Right atrium auricular region (tissue), 2 donors: ENCODE measurements around the gene CAB39. TPM values are rescaled to one million over a fixed set of nuclear protein-coding genes. Genes with fewer than 3 reads are reported as not detected.
"Not testable (repeated sequence)": the region's sequence is repeated elsewhere in the genome, so short reads cannot be mapped to it uniquely, and the experiment has no call there.

Experiments
- DNase-seq: peaks from one replicate; pipeline ENCODE4 v3.0.0-alpha.2; 2019; ENCODE audit warnings: low spot score
- H3K27ac ChIP-seq, 2 donors: fragments of 200-600 bp; sonication (generic); 1 replicate in 1 of 2; 2 replicates in 1 of 2; pipeline ENCODE4 v1.5.1; 2016 to 2019
- H3K27me3 ChIP-seq, 2 donors: fragments of 200-600 bp; sonication (generic); one replicate each; pipeline versions ENCODE4 v1.5.1 to v1.6.0; 2017 to 2019
- H3K36me3 ChIP-seq: fragments of 200-600 bp; sonication (generic); one replicate; pipeline ENCODE4 v1.5.1; 2016
- H3K4me1 ChIP-seq, 2 donors: fragments of 200-600 bp; sonication (generic); one replicate each; pipeline versions ENCODE4 v1.5.1 to v1.6.0; 2017 to 2019
- H3K4me3 ChIP-seq, 2 donors: fragments of 200-600 bp; sonication (generic); 1 replicate in 1 of 2; 2 replicates in 1 of 2; pipeline ENCODE4 v1.5.1; 2017 to 2019; ENCODE audit warnings: mild to moderate bottlenecking in 1 of 2, moderate library complexity in 1 of 2
- H3K9me3 ChIP-seq, 2 donors: fragments of 200-600 bp; sonication (generic); one replicate each; pipeline ENCODE4 v1.5.1; 2019
- CTCF ChIP-seq, 2 donors: fragments of 200-600 bp; sonication (generic); IDR thresholded peaks; one replicate each; pipeline ENCODE4 v1.5.1; 2019; ENCODE audit warnings: antibody characterized with exemption in 2 of 2
- total RNA-seq, 2 donors: library from RNA; depleted of rRNA; stranded (reverse); fragments of >200 nt; gene quantifications; one replicate each; pipeline ENCODE4 v1.1.0, GENCODE V29; 2016

Gene CAB39
- total RNA-seq, 2 donors from 2014 or later = 66.1 to 81.5 TPM

GRCh38 chr2:230723363-230723762, 10.7 kb downstream of the CAB39 start:
- peaks cover 4% of the 10 kb centered on the region for H3K36me3 ChIP-seq
- no peak overlapping the region for H3K27ac ChIP-seq
- no peaks in the 10 kb centered on the region for H3K27me3 ChIP-seq
- TF ChIP-seq CTCF (IDR thresholded peaks at IDR 0.05) = no peak
- peaks cover 0 to 28% of the 10 kb centered on the region in 2 donors for H3K4me1 ChIP-seq
- no peaks in the 10 kb centered on the region for H3K9me3 ChIP-seq
- no peak overlapping the region for H3K4me3 ChIP-seq
- no peak for DNase-seq

GRCh38 chr2:230724957-230725356, 12.3 kb downstream of the CAB39 start:
- peaks cover 0 to 16% of the 10 kb centered on the region in 2 donors for H3K4me1 ChIP-seq
- not testable (repeated sequence) for H3K27me3 ChIP-seq, H3K27ac ChIP-seq, H3K9me3 ChIP-seq, H3K4me3 ChIP-seq, DNase-seq, H3K36me3 ChIP-seq

GRCh38 chr2:230731512-230731911, 18.9 kb downstream of the CAB39 start:
- Histone ChIP-seq H3K36me3 (no peaks in the 10 kb centered on the region), H3K4me1 (peaks cover 0 to 19% of the 10 kb centered on the region in 2 donors), H3K27me3 (no peaks in the 10 kb centered on the region)

GRCh38 chr2:230732914-230733401, 20.3 kb downstream of the CAB39 start:
- no peak for DNase-seq
- H3K27me3 ChIP-seq = no peaks in the 10 kb centered on the region
- H3K4me3 ChIP-seq = no peak overlapping the region
- no peaks in the 10 kb centered on the region for H3K9me3 ChIP-seq
- H3K36me3 ChIP-seq = no peaks in the 10 kb centered on the region
- TF ChIP-seq CTCF (IDR thresholded peaks at IDR 0.05) = no peak
- H3K27ac ChIP-seq = no peak overlapping the region
- peaks cover 0 to 29% of the 10 kb centered on the region in 2 donors for H3K4me1 ChIP-seq

More at GRCh38 chr2:230731512-230731911, 18.9 kb downstream of the CAB39 start:
- no peak for TF ChIP-seq CTCF (IDR thresholded peaks at IDR 0.05)
- no peak overlapping the region for H3K27ac ChIP-seq
- no peak overlapping the region for H3K4me3 ChIP-seq
- DNase-seq = no peak
- no peaks in the 10 kb centered on the region for H3K9me3 ChIP-seq

- no peak for TF ChIP-seq CTCF (IDR thresholded peaks at IDR 0.05)
- Histone ChIP-seq H3K27me3 (no peaks in the 10 kb centered on the region), H3K27ac (no peak overlapping the region)
These were observed 21.9 kb downstream of the CAB39 start for GRCh38 chr2:230734247-230735175.

GRCh38 chr2:230735884-230736283, 23.2 kb downstream of the CAB39 start:
- no peaks in the 10 kb centered on the region for H3K27me3 ChIP-seq
- DNase-seq = no peak
- H3K27ac ChIP-seq = no peak overlapping the region
- TF ChIP-seq CTCF (IDR thresholded peaks at IDR 0.05) = no peak
- no peaks in the 10 kb centered on the region for H3K9me3 ChIP-seq
- no peaks in the 10 kb centered on the region for H3K36me3 ChIP-seq
- peaks cover 0 to 38% of the 10 kb centered on the region in 2 donors for H3K4me1 ChIP-seq
- no peak overlapping the region for H3K4me3 ChIP-seq

More at GRCh38 chr2:230734247-230735175, 21.9 kb downstream of the CAB39 start:
- H3K9me3 ChIP-seq = no peaks in the 10 kb centered on the region
- H3K4me1 ChIP-seq = peaks cover 0 to 38% of the 10 kb centered on the region in 2 donors
- no peak overlapping the region for H3K4me3 ChIP-seq
- H3K36me3 ChIP-seq = no peaks in the 10 kb centered on the region
- DNase-seq = no peak
